ENCODE data around the gene ANKRD10.

DNA sequence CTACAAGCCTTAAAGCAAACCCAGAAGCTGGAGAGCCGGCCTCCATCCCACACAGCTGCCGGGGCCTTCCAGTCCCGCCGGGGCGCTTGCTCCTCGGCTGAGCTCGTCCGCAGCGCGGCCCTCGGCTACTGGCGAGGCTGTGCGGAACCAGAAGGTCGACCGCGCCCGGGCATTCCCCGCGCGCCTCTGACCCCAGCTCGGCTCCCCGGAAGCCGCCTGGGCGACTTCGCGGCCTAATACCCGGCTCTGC lies 863 bp downstream of the ANKRD10 start:
- TF ChIP-seq, protein P1, sequence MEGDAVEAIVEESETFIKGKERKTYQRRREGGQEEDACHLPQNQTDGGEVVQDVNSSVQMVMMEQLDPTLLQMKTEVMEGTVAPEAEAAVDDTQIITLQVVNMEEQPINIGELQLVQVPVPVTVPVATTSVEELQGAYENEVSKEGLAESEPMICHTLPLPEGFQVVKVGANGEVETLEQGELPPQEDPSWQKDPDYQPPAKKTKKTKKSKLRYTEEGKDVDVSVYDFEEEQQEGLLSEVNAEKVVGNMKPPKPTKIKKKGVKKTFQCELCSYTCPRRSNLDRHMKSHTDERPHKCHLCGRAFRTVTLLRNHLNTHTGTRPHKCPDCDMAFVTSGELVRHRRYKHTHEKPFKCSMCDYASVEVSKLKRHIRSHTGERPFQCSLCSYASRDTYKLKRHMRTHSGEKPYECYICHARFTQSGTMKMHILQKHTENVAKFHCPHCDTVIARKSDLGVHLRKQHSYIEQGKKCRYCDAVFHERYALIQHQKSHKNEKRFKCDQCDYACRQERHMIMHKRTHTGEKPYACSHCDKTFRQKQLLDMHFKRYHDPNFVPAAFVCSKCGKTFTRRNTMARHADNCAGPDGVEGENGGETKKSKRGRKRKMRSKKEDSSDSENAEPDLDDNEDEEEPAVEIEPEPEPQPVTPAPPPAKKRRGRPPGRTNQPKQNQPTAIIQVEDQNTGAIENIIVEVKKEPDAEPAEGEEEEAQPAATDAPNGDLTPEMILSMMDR (IDR thresholded peaks at IDR 0.05): no peak
- no peak for TF ChIP-seq ZFX (IDR thresholded peaks at IDR 0.05; ENCODE audit: borderline replicate concordance)

Data from 22Rv1 (cell line).